HG02798 (cell line): ENCODE measurements around the gene GPR84.

Experiments
- ATAC-seq: cut with Tn5 transposase; IDR thresholded peaks from one replicate; pipeline ENCODE4 v1.9.1; 2021; ENCODE audit warnings: mild to moderate bottlenecking; ENCODE audit not compliant: unreplicated experiment, poor library complexity

GPR84 gene

GRCh38 chr12:54392485-54393206 is 28.4 kb upstream of the GPR84 start:
- no peak for ATAC-seq

- no peak for ATAC-seq
These were observed 26.6 kb upstream of the GPR84 start for GRCh38 chr12:54390668-54391551.

- ATAC-seq, result no peak
These were observed 25.9 kb upstream of the GPR84 start for GRCh38 chr12:54390176-54390667.

GRCh38 chr12:54389607-54390175 is 25.4 kb upstream of the GPR84 start:
- ATAC-seq, result no peak

GRCh38 chr12:54389134-54389508 is 24.8 kb upstream of the GPR84 start:
- ATAC-seq, result no peak

- ATAC-seq, result no peak
These were observed 24.2 kb upstream of the GPR84 start for GRCh38 chr12:54388237-54389133.

- ATAC-seq, result no peak
These were observed 22.8 kb upstream of the GPR84 start for GRCh38 chr12:54387114-54387467.

- no peak for ATAC-seq
These were observed 22.3 kb upstream of the GPR84 start for GRCh38 chr12:54386403-54387113.

GRCh38 chr12:54385251-54385914 is 21.1 kb upstream of the GPR84 start:
- ATAC-seq, result peak; percentile 71

- ATAC-seq, result peak; percentile 23
These were observed 20.3 kb upstream of the GPR84 start, which contains the start of gene ZNF385A for GRCh38 chr12:54384591-54385041. Gene ZNF385A (minus strand): TSS chr12:54384733. CDS start chr12:54384514, 219 bp downstream.

GRCh38 chr12:54383041-54383609 is 18.8 kb upstream of the GPR84 start:
- ATAC-seq, result no peak

- no peak for ATAC-seq
These were observed 16.9 kb upstream of the GPR84 start for GRCh38 chr12:54381136-54381535.

GRCh38 chr12:54379398-54380201 is 15.3 kb upstream of the GPR84 start:
- peak; percentile 87 for ATAC-seq

GRCh38 chr12:54378796-54379397 is 14.6 kb upstream of the GPR84 start:
- peak; percentile 47 for ATAC-seq

- no peak for ATAC-seq
These were observed 13.7 kb upstream of the GPR84 start for GRCh38 chr12:54377797-54378515.

- no peak for ATAC-seq
These were observed 12.7 kb upstream of the GPR84 start for GRCh38 chr12:54377007-54377406.

GRCh38 chr12:54376596-54376995 is 12.3 kb upstream of the GPR84 start:
- ATAC-seq, result no peak
